ENCODE results near the gene ZNF335.

Gene ZNF335

GRCh38 chr20:45917790-45918141 lies 54.2 kb downstream of the ZNF335 start:
- no peak for TF ChIP-seq TOX (CRISPR knock-in tag; IDR thresholded peaks at IDR 0.05; ENCODE audit: borderline replicate concordance)
- no peak for ATAC-seq

DNA sequence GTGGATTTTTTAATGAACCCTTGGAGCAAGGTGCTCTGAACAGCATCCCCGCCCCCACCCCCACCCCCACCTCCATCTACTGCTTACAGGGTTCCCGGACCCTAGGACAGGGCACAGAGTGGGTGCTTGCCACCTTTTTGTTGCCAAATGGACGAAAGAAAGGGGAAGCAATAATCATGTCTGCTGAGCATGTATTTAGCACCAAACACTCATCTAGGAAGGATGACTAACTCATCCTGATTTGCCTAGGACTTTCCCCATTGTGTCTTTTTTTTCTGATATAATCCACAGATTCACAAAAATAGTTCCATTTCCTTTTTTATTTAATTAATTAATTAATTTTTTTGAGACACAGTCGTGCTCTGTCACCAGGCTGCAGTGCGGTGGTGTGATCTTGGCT lies 58.9 kb downstream of the ZNF335 start:
- ATAC-seq = no peak
- TF ChIP-seq OSR1 (CRISPR knock-in tag; IDR thresholded peaks at IDR 0.05) (no peak), ZNF70 (CRISPR knock-in tag; IDR thresholded peaks at IDR 0.05) (no peak), ZFP3 (CRISPR knock-in tag; IDR thresholded peaks at IDR 0.05) (no peak), ISL1 (CRISPR knock-in tag; IDR thresholded peaks at IDR 0.05) (no peak), PPARA (CRISPR knock-in tag; IDR thresholded peaks at IDR 0.05; ENCODE audit: borderline replicate concordance) (no peak), TOX (CRISPR knock-in tag; IDR thresholded peaks at IDR 0.05; ENCODE audit: borderline replicate concordance) (no peak), ZNF565 (CRISPR knock-in tag; conservative IDR thresholded peaks at IDR 0.05; ENCODE audit: low read depth) (no peak), TSHZ2 (CRISPR knock-in tag; IDR thresholded peaks at IDR 0.05) (no peak), ZFP30 (CRISPR knock-in tag; IDR thresholded peaks at IDR 0.05) (no peak), ARNTL (CRISPR knock-in tag; IDR thresholded peaks at IDR 0.05; ENCODE audit: borderline replicate concordance, low read depth) (no peak), ZC3H10 (CRISPR knock-in tag; IDR thresholded peaks at IDR 0.05) (no peak), GLIS3 (CRISPR knock-in tag; IDR thresholded peaks at IDR 0.05) (no peak), POU6F1 (CRISPR knock-in tag; IDR thresholded peaks at IDR 0.05; ENCODE audit: borderline replicate concordance, low read depth) (no peak), ZNF8 (CRISPR knock-in tag; IDR thresholded peaks at IDR 0.05) (no peak)
- TF ChIP-seq, protein P1, sequence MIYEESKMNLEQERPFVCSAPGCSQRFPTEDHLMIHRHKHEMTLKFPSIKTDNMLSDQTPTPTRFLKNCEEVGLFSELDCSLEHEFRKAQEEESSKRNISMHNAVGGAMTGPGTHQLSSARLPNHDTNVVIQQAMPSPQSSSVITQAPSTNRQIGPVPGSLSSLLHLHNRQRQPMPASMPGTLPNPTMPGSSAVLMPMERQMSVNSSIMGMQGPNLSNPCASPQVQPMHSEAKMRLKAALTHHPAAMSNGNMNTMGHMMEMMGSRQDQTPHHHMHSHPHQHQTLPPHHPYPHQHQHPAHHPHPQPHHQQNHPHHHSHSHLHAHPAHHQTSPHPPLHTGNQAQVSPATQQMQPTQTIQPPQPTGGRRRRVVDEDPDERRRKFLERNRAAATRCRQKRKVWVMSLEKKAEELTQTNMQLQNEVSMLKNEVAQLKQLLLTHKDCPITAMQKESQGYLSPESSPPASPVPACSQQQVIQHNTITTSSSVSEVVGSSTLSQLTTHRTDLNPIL (CRISPR knock-in tag; IDR thresholded peaks at IDR 0.05; ENCODE audit: low read depth) = no peak

- no peak for TF ChIP-seq ZFP3 (CRISPR knock-in tag; IDR thresholded peaks at IDR 0.05)
- TF ChIP-seq, protein P1 (CRISPR knock-in tag; IDR thresholded peaks at IDR 0.05; ENCODE audit: low read depth) = no peak
- no peak for TF ChIP-seq TOX (CRISPR knock-in tag; IDR thresholded peaks at IDR 0.05; ENCODE audit: borderline replicate concordance)
- TF ChIP-seq TCF4 (CRISPR knock-in tag; IDR thresholded peaks at IDR 0.05; ENCODE audit: borderline replicate concordance) = no peak
- no peak for TF ChIP-seq ESRRG (CRISPR knock-in tag; IDR thresholded peaks at IDR 0.05)
- TF ChIP-seq RARB (CRISPR knock-in tag; IDR thresholded peaks at IDR 0.05) = no peak
- TF ChIP-seq ISL1 (CRISPR knock-in tag; IDR thresholded peaks at IDR 0.05) = no peak
- TF ChIP-seq ZNF70 (CRISPR knock-in tag; IDR thresholded peaks at IDR 0.05) = no peak
- TF ChIP-seq POU6F1 (CRISPR knock-in tag; IDR thresholded peaks at IDR 0.05; ENCODE audit: borderline replicate concordance, low read depth) = no peak
- no peak for TF ChIP-seq TSHZ2 (CRISPR knock-in tag; IDR thresholded peaks at IDR 0.05)
- ATAC-seq = no peak
These were observed 59.7 kb downstream of the ZNF335 start for GRCh38 chr20:45912344-45912682.
